AG04449 (cell line): Measurements from ENCODE around the gene ENPP3.

ENCODE experiments used
- CTCF ChIA-PET: fragments of 350-600 bp; formaldehyde crosslinking; extraction: SDS; loops from one replicate; lab custom pipeline; 2021; ENCODE audit warnings: antibody characterized with exemption; lab: Yijun Ruan, JAX
- POLR2A ChIA-PET: fragments of 400-600, 350-600 bp; formaldehyde crosslinking; extraction: SDS; loops from one replicate; lab custom pipeline; 2020; ENCODE audit warnings: antibody characterized with exemption, inconsistent platforms; lab: Yijun Ruan, JAX
- DNase-seq: peaks from one replicate; pipeline ENCODE4 v3.0.0-alpha.2; 2010; ENCODE audit warnings: low read depth, low spot score
- H3K4me3 ChIP-seq: 2 replicates; pipeline ENCODE4 v1.5.1; 2011; ENCODE audit warnings: low read depth, mild to moderate bottlenecking, control low read depth, low read length
- TF ChIP-seq, protein P1 (sequence below): IDR thresholded peaks from one replicate; pipeline ENCODE4 v1.5.1; 2011; ENCODE audit warnings: mild to moderate bottlenecking, moderate library complexity, low read length, control low read depth, inconsistent platforms; ENCODE audit not compliant: insufficient read depth; ENCODE audit errors: missing control alignments

Gene ENPP3

DNA sequence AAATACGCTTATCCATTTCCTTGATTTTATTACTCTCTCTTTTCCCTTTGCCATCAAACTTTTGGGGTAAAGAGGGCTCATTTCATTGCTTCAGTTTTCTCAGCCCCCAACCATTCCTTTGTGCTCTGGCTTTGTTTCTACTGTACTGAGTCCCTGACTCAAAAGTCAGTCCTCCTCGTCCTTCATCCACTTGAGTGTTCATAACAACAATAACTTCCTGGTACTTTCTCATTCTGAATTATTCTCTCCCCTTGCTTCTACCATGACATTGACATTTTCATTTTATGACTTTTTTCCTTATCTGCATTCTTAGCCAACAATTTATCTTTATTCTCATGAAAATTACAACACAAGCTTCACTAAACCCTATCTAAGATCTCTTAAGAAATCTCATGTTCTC, 911 bp downstream of the ENPP3 start:
- no peak for DNase-seq
- ChIA-PET CTCF (interaction anchor here (1.3 to 5.4 kb wide), 2 partner anchors 9 to 272 kb away, joined by 3 to 88 read pairs; partner anchors contain the start of gene MED23), POLR2A (no interaction called here)

DNA sequence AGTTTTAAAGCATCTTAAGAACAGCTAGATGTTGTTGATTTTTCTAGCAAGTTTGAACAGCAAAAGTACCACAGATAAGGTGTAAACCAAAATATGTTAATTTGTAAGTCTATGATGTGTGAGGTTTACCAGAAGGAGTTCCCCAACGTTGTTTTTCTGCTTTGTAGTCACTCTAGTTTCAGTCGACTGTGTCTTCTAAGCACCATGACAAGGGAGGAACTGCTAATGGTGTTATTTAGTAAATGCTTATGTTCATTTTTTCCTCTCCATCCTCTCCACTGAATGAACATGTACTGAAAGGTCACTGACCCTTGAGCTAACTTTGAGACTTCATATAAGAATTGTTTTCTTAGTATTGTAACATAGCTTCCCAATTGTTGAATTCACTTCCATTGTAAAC, 3.0 kb downstream of the ENPP3 start:
- ChIA-PET POLR2A (no interaction called here), CTCF (interaction anchor here (0.6 to 5.4 kb wide), 3 partner anchors 11 to 457 kb away, joined by 3 to 88 read pairs (median 3); partner anchors contain the start of gene MED23)
- no peak for DNase-seq
- TF ChIP-seq, protein P1, sequence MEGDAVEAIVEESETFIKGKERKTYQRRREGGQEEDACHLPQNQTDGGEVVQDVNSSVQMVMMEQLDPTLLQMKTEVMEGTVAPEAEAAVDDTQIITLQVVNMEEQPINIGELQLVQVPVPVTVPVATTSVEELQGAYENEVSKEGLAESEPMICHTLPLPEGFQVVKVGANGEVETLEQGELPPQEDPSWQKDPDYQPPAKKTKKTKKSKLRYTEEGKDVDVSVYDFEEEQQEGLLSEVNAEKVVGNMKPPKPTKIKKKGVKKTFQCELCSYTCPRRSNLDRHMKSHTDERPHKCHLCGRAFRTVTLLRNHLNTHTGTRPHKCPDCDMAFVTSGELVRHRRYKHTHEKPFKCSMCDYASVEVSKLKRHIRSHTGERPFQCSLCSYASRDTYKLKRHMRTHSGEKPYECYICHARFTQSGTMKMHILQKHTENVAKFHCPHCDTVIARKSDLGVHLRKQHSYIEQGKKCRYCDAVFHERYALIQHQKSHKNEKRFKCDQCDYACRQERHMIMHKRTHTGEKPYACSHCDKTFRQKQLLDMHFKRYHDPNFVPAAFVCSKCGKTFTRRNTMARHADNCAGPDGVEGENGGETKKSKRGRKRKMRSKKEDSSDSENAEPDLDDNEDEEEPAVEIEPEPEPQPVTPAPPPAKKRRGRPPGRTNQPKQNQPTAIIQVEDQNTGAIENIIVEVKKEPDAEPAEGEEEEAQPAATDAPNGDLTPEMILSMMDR = no peak
- H3K4me3 ChIP-seq = no peak overlapping the region

More for the DNA sequence above, 911 bp downstream of the ENPP3 start:
- H3K4me3 ChIP-seq = no peak overlapping the region
- TF ChIP-seq, protein P1 = no peak

DNA sequence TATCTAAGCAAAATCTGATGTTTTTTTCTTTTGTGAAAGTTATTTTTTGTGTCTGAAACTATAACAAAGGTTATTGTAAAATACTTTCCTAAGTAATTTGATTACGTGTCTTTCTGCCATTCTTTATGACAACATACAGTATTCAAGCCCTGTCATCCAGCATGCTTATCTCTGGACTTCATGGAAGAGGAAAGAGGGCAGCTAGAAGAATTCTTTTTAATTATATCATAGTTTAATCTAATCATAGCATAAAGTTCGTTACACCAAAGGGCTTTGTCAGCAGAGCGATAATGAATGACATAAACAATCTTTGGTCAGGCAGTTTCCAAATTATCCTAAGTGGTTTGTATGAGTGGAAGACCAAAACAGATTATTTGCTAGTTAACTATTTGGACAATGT, 3.5 kb downstream of the ENPP3 start:
- POLR2A ChIA-PET = no interaction called here
- CTCF ChIA-PET = interaction anchor here (0.7 to 5.4 kb wide), 2 partner anchors 11 to 14 kb away, joined by 3 to 88 read pairs; partner anchors contain the start of gene MED23
- H3K4me3 ChIP-seq = no peak overlapping the region
- TF ChIP-seq, protein P1 = no peak
- DNase-seq = no peak

DNA sequence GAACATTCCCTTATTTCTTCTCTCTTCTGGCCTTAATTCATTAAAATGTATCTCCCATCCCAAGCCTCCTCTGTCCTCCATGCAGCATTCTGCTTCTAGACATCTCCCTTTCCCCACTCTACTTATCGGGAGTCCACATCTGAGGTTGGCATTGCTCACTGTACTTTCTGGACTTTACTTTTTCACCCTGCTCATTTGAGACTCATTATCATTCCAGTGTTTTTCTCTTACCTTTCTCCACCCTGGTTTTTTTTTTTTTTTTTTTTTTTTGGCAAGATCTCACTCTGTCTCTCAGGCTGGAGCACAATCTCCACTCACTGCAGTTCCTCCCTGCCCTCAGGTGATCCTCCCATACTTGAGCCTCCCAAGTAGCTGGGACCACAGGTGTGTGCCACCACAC, 4.5 kb downstream of the ENPP3 start:
- no peak for DNase-seq
- ChIA-PET POLR2A (no interaction called here), CTCF (interaction anchor here (1.5 kb wide), 1 partner anchor 11 kb away, joined by 3 read pairs; no protein-coding TSS in a partner anchor)
- TF ChIP-seq, protein P1 = no peak
- no peak overlapping the region for H3K4me3 ChIP-seq

DNA sequence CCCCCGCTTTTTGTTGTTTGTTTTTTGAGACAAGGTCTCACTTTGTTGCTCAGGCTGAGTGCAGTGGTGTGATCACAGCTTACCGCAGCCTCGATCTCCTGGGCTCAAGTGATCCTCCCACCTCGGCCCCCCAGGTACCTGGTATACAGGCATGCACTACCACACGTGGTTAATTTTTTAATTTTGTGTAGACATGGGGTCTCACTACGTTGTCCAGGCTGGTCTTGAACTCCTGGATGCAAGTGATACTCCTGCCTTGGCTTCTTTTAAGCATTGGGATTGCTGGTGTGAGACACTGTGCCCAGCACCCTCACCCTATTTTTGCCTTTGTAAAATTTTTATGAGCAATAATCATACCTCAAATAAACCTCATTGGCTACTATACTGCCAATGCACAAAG, 5.5 kb downstream of the ENPP3 start:
- no peak for DNase-seq
- CTCF ChIA-PET = interaction anchor here (1.5 kb wide), 1 partner anchor 12 kb away, joined by 3 read pairs; no protein-coding TSS in a partner anchor
- POLR2A ChIA-PET = no interaction called here
- no peak overlapping the region for H3K4me3 ChIP-seq
- TF ChIP-seq, protein P1 = no peak

DNA sequence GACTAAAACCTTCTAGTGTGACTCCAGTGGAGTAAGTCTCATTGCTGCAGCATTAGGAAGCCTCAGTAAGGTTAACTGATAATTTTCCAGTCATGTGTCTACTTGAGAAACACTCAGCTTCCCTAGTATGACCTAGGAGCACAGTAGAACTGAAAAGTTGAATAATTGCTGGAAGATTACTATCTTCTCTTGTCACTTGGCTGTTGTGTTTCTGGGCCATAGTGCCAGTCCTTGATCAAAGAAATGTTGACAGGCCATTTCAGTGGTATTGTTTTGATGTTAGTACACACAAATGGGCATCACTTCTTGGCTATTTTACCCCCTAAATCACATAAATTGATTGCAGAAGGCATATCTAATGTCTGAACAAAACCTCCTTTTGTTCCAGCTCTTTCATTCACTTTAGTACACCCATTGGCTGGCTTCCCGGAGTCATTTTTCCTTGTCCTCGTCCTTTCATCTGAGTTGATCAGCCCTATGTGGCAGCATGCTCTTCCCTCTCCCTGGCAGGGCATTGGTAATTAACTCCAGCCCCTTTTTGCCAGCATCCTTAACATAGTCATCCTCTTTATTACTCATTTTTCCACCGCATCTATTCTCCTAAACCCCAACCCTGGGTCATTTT, 6.0 kb downstream of the ENPP3 start:
- DNase-seq = no peak
- POLR2A ChIA-PET = no interaction called here
- CTCF ChIA-PET = interaction anchor here (1.5 kb wide), 1 partner anchor 13 kb away, joined by 3 read pairs; no protein-coding TSS in a partner anchor
- no peak overlapping the region for H3K4me3 ChIP-seq
- TF ChIP-seq, protein P1 = no peak
